Measurements from ENCODE around the gene DDX47.

The DDX47 gene

GRCh38 chr12:12813120-12814101 is at the start of gene DDX47:
TSS of gene DDX47 (plus strand) at chr12:12813346. CDS start at chr12:12813368, 22 bp downstream.
- Histone ChIP-seq H3K4me1 (ENCODE audit: control insufficient read depth in 1 of 2, insufficient read depth in 2 of 2, low read length in 2 of 2) (peaks cover 12 to 30% of the 10 kb centered on the region in 2 donors), H3K27ac (ENCODE audit: low read length) (peak within 1 kb of the TSS; percentile 90)

GRCh38 chr12:12764824-12765223 is 48.3 kb upstream of the DDX47 start:
- Histone ChIP-seq H3K27me3 (ENCODE audit: low read depth, low read length) (no peaks in the 10 kb centered on the region), H3K27ac (ENCODE audit: low read length) (no peak overlapping the region), H3K9me3 (ENCODE audit: control insufficient read depth in 1 of 2, low read length in 2 of 2) (no peaks in the 10 kb centered on the region), H3K36me3 (ENCODE audit: control insufficient read depth in 1 of 2, insufficient read depth in 2 of 2, low read length in 2 of 2) (no peaks in the 10 kb centered on the region), H3K4me3 (ENCODE audit: low read depth in 1 of 2, low read length in 2 of 2) (no peak overlapping the region), H3K4me1 (ENCODE audit: control insufficient read depth in 1 of 2, insufficient read depth in 2 of 2, low read length in 2 of 2) (no peaks in the 10 kb centered on the region)

More at GRCh38 chr12:12813120-12814101, at the start of gene DDX47:
- Histone ChIP-seq H3K4me3 (ENCODE audit: low read depth in 1 of 2, low read length in 2 of 2) (peak within 1 kb of the TSS; percentile 88 to 89), H3K36me3 (ENCODE audit: control insufficient read depth in 1 of 2, insufficient read depth in 2 of 2, low read length in 2 of 2) (peaks cover 4 to 14% of the 10 kb centered on the region in 2 donors), H3K27me3 (ENCODE audit: low read depth, low read length) (no peaks in the 10 kb centered on the region), H3K9me3 (ENCODE audit: control insufficient read depth in 1 of 2, low read length in 2 of 2) (no peaks in the 10 kb centered on the region)

GRCh38 chr12:12770262-12770661 is 42.9 kb upstream of the DDX47 start:
- H3K27ac ChIP-seq (ENCODE audit: low read length) = no peak overlapping the region
- no peaks in the 10 kb centered on the region for H3K4me1 ChIP-seq (ENCODE audit: control insufficient read depth in 1 of 2, insufficient read depth in 2 of 2, low read length in 2 of 2)
- H3K27me3 ChIP-seq (ENCODE audit: low read depth, low read length) = no peaks in the 10 kb centered on the region
- no peaks in the 10 kb centered on the region for H3K36me3 ChIP-seq (ENCODE audit: control insufficient read depth in 1 of 2, insufficient read depth in 2 of 2, low read length in 2 of 2)
- no peaks in the 10 kb centered on the region for H3K9me3 ChIP-seq (ENCODE audit: control insufficient read depth in 1 of 2, low read length in 2 of 2)
- no peak overlapping the region for H3K4me3 ChIP-seq (ENCODE audit: low read depth in 1 of 2, low read length in 2 of 2)

GRCh38 chr12:12774791-12775190 is 38.4 kb upstream of the DDX47 start:
- Histone ChIP-seq H3K27me3 (ENCODE audit: low read depth, low read length) (no peaks in the 10 kb centered on the region), H3K4me1 (ENCODE audit: control insufficient read depth in 1 of 2, insufficient read depth in 2 of 2, low read length in 2 of 2) (no peaks in the 10 kb centered on the region), H3K9me3 (ENCODE audit: control insufficient read depth in 1 of 2, low read length in 2 of 2) (no peaks in the 10 kb centered on the region), H3K4me3 (ENCODE audit: low read depth in 1 of 2, low read length in 2 of 2) (no peak overlapping the region), H3K27ac (ENCODE audit: low read length) (no peak overlapping the region), H3K36me3 (ENCODE audit: control insufficient read depth in 1 of 2, insufficient read depth in 2 of 2, low read length in 2 of 2) (no peaks in the 10 kb centered on the region)

- Histone ChIP-seq H3K4me3 (ENCODE audit: low read depth in 1 of 2, low read length in 2 of 2) (no peak overlapping the region), H3K27ac (ENCODE audit: low read length) (no peak overlapping the region)
Measured at GRCh38 chr12:12776261-12776660, 36.9 kb upstream of the DDX47 start.

DNA sequence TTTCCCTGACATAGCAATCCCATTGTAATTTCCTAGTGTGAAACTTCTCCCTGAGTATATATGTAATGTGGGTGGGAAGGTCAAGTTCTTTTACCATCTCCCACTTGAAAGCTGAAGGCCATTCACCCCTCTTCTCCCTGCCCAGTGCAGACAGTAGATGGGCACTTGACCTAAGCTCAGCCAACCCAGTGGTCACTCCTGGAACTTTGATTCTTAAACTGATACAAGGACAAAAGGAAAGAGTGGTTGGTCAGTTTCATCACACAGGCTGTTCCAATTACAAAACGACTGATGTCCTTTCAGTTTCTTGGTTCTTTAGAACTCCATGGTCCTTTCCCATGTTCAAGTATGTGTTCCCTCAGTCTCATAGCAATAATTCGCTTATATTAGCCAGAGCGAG is 36.1 kb upstream of the DDX47 start:
- Histone ChIP-seq H3K9me3 (ENCODE audit: control insufficient read depth in 1 of 2, low read length in 2 of 2) (no peaks in the 10 kb centered on the region), H3K27me3 (ENCODE audit: low read depth, low read length) (no peaks in the 10 kb centered on the region), H3K36me3 (ENCODE audit: control insufficient read depth in 1 of 2, insufficient read depth in 2 of 2, low read length in 2 of 2) (no peaks in the 10 kb centered on the region), H3K4me1 (ENCODE audit: control insufficient read depth in 1 of 2, insufficient read depth in 2 of 2, low read length in 2 of 2) (no peaks in the 10 kb centered on the region), H3K4me3 (ENCODE audit: low read depth in 1 of 2, low read length in 2 of 2) (no peak overlapping the region), H3K27ac (ENCODE audit: low read length) (no peak overlapping the region)

More at GRCh38 chr12:12776261-12776660, 36.9 kb upstream of the DDX47 start:
- Histone ChIP-seq H3K36me3 (ENCODE audit: control insufficient read depth in 1 of 2, insufficient read depth in 2 of 2, low read length in 2 of 2) (no peaks in the 10 kb centered on the region), H3K27me3 (ENCODE audit: low read depth, low read length) (no peaks in the 10 kb centered on the region), H3K9me3 (ENCODE audit: control insufficient read depth in 1 of 2, low read length in 2 of 2) (no peaks in the 10 kb centered on the region), H3K4me1 (ENCODE audit: control insufficient read depth in 1 of 2, insufficient read depth in 2 of 2, low read length in 2 of 2) (no peaks in the 10 kb centered on the region)

GRCh38 chr12:12779007-12779406 is 34.1 kb upstream of the DDX47 start:
- H3K27ac ChIP-seq (ENCODE audit: low read length) = no peak overlapping the region
- H3K9me3 ChIP-seq (ENCODE audit: control insufficient read depth in 1 of 2, low read length in 2 of 2) = no peaks in the 10 kb centered on the region
- H3K4me3 ChIP-seq (ENCODE audit: low read depth in 1 of 2, low read length in 2 of 2) = no peak overlapping the region
- H3K27me3 ChIP-seq (ENCODE audit: low read depth, low read length) = no peaks in the 10 kb centered on the region
- H3K4me1 ChIP-seq (ENCODE audit: control insufficient read depth in 1 of 2, insufficient read depth in 2 of 2, low read length in 2 of 2) = no peaks in the 10 kb centered on the region
- no peaks in the 10 kb centered on the region for H3K36me3 ChIP-seq (ENCODE audit: control insufficient read depth in 1 of 2, insufficient read depth in 2 of 2, low read length in 2 of 2)

DNA sequence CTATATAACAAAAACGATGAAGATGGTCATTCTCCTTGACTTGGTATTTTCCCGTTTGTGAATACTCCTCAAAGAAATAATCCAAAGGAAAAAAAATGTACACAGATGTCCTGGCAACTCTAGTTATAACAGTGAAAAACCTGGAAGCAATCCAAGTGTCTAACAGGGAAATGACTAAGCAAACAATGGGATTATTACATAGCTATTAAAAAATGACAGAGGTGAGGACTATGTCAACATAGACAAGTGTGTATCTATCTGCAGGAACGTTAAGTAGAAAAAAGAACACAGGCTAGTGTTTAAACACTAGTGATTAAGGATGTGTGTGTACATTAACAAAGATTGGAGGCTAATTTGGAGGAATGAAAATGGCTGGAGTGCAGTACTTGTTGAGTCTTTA is 33.6 kb upstream of the DDX47 start:
- Histone ChIP-seq H3K27ac (ENCODE audit: low read length) (no peak overlapping the region), H3K9me3 (ENCODE audit: control insufficient read depth in 1 of 2, low read length in 2 of 2) (no peaks in the 10 kb centered on the region), H3K36me3 (ENCODE audit: control insufficient read depth in 1 of 2, insufficient read depth in 2 of 2, low read length in 2 of 2) (no peaks in the 10 kb centered on the region), H3K27me3 (ENCODE audit: low read depth, low read length) (no peaks in the 10 kb centered on the region), H3K4me1 (ENCODE audit: control insufficient read depth in 1 of 2, insufficient read depth in 2 of 2, low read length in 2 of 2) (no peaks in the 10 kb centered on the region), H3K4me3 (ENCODE audit: low read depth in 1 of 2, low read length in 2 of 2) (no peak overlapping the region)

GRCh38 chr12:12784116-12784515 is 29.0 kb upstream of the DDX47 start:
- no peaks in the 10 kb centered on the region for H3K27me3 ChIP-seq (ENCODE audit: low read depth, low read length)
- no peaks in the 10 kb centered on the region for H3K9me3 ChIP-seq (ENCODE audit: control insufficient read depth in 1 of 2, low read length in 2 of 2)
- H3K27ac ChIP-seq (ENCODE audit: low read length) = peak overlapping the region; percentile 58
- H3K4me1 ChIP-seq (ENCODE audit: control insufficient read depth in 1 of 2, insufficient read depth in 2 of 2, low read length in 2 of 2) = peaks cover 13 to 14% of the 10 kb centered on the region in 2 donors
- no peaks in the 10 kb centered on the region for H3K36me3 ChIP-seq (ENCODE audit: control insufficient read depth in 1 of 2, insufficient read depth in 2 of 2, low read length in 2 of 2)
- no peak overlapping the region for H3K4me3 ChIP-seq (ENCODE audit: low read depth in 1 of 2, low read length in 2 of 2)

DNA sequence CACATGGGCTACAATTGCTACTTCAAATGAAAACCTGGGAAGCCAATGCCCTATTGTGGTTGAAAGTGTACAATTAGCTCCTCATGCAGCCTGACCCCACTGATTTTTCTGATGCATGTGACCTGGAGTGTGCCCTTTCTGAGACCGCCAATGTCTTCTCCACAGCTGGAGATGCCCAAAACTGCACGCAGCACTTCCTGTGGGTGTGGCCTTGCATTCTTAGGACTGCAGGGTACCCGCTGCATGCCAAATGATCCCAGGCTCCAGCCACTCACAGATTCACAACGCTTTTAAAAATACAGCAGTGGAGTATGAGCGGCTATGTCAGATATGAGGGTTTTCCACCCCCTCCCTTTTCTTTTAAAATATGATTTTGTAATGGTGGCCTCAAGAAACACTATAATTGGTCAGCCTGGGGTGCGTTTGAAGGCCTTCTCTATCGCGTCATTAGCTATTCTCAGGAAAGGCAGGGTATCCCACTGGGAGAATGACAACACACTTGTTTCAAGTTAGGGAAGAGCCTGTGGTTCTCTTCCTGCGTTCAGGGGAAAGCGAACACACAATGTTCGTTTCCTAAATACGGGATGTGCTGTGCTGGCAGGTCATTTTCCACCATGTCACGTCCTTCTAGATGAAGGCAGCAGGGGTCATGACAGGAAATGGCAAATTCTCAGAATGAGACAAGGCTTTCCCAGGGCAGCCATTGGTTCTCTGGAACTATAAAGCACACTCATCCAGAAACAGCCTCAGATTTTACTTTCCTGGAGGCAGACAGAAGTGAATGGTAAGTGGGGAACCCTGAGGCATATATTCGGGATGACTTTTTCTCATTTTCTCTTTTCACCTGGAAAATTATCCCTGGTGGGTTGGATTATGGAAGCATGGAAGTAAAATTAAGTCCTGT is 28.0 kb upstream of the DDX47 start, which contains the start of gene APOLD1:
Gene APOLD1, plus strand, starts transcription at position 749 of the 904 bp plus-strand sequence. Its CDS starts 33 bp downstream, at position 782.
- Histone ChIP-seq H3K36me3 (ENCODE audit: control insufficient read depth in 1 of 2, insufficient read depth in 2 of 2, low read length in 2 of 2) (no peaks in the 10 kb centered on the region), H3K4me1 (ENCODE audit: control insufficient read depth in 1 of 2, insufficient read depth in 2 of 2, low read length in 2 of 2) (peaks cover 13 to 14% of the 10 kb centered on the region in 2 donors), H3K27me3 (ENCODE audit: low read depth, low read length) (no peaks in the 10 kb centered on the region)

DNA sequence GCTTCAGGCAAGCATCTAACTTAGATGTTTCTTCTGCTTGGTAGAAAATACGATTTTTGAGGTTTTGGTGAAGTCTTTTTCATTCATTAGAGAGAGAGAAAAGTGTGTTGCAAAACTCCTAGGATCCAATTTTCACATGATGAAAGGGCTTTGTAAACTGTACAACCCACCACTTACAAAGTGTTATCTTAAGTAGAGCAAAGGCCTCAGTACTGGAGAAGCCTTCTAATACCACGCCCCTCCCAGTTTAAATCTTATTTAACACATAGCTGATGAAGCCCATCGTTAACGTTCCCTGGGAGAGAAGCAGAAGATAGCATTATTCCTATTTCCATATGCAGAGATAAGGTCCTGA is 26.8 kb upstream of the DDX47 start:
- Histone ChIP-seq H3K36me3 (ENCODE audit: control insufficient read depth in 1 of 2, insufficient read depth in 2 of 2, low read length in 2 of 2) (no peaks in the 10 kb centered on the region), H3K4me1 (ENCODE audit: control insufficient read depth in 1 of 2, insufficient read depth in 2 of 2, low read length in 2 of 2) (peaks cover 14% of the 10 kb centered on the region in 2 donors), H3K27me3 (ENCODE audit: low read depth, low read length) (no peaks in the 10 kb centered on the region), H3K4me3 (ENCODE audit: low read depth in 1 of 2, low read length in 2 of 2) (peak overlapping the region; percentile 75 to 76), H3K9me3 (ENCODE audit: control insufficient read depth in 1 of 2, low read length in 2 of 2) (no peaks in the 10 kb centered on the region), H3K27ac (ENCODE audit: low read length) (peak overlapping the region; percentile 82)

More for the DNA sequence above, 28.0 kb upstream of the DDX47 start, which contains the start of gene APOLD1:
- Histone ChIP-seq H3K9me3 (ENCODE audit: control insufficient read depth in 1 of 2, low read length in 2 of 2) (no peaks in the 10 kb centered on the region), H3K27ac (ENCODE audit: low read length) (peak within 1 kb of the TSS; percentile 82), H3K4me3 (ENCODE audit: low read depth in 1 of 2, low read length in 2 of 2) (peak within 1 kb of the TSS; percentile 75 to 76)

All from muscle layer of duodenum (tissue), 2 donors.